ENCODE data around the gene PDGFC.

- no peak for TF ChIP-seq EZH2 (IDR thresholded peaks at IDR 0.05; ENCODE audit: low read depth)
- TF ChIP-seq, protein P1, sequence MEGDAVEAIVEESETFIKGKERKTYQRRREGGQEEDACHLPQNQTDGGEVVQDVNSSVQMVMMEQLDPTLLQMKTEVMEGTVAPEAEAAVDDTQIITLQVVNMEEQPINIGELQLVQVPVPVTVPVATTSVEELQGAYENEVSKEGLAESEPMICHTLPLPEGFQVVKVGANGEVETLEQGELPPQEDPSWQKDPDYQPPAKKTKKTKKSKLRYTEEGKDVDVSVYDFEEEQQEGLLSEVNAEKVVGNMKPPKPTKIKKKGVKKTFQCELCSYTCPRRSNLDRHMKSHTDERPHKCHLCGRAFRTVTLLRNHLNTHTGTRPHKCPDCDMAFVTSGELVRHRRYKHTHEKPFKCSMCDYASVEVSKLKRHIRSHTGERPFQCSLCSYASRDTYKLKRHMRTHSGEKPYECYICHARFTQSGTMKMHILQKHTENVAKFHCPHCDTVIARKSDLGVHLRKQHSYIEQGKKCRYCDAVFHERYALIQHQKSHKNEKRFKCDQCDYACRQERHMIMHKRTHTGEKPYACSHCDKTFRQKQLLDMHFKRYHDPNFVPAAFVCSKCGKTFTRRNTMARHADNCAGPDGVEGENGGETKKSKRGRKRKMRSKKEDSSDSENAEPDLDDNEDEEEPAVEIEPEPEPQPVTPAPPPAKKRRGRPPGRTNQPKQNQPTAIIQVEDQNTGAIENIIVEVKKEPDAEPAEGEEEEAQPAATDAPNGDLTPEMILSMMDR (conservative IDR thresholded peaks at IDR 0.05), result no peak
These were observed 28.6 kb downstream of the PDGFC start for GRCh38 chr4:156942991-156943390.

All from PC-9 (cell line).